Lower leg skin (tissue), 4 donors: ENCODE data around the gene BTNL8. TPM values are rescaled to one million over a fixed set of nuclear protein-coding genes. Genes with fewer than 3 reads are reported as not detected.

Source experiments
- DNase-seq, 2 donors: peaks; one replicate each; pipeline ENCODE4 v3.0.0-alpha.2; 2019; ENCODE audit warnings: low spot score in 2 of 2
- H3K4me3 ChIP-seq: fragments of 200-600 bp; sonication (generic); 2 replicates; pipeline ENCODE4 v1.5.1; 2017; ENCODE audit warnings: mild to moderate bottlenecking, low read depth; ENCODE audit not compliant: poor library complexity, severe bottlenecking
- CTCF ChIP-seq, 3 donors: fragments of 450-650 bp; IDR thresholded peaks; one replicate each; pipeline ENCODE4 v1.5.1; 2016; ENCODE audit warnings: antibody characterized with exemption in 3 of 3, mild to moderate bottlenecking in 3 of 3, moderate library complexity in 2 of 3
- POLR2A ChIP-seq, 2 donors: fragments of 450-650 bp; IDR thresholded peaks; one replicate each; pipeline ENCODE4 v1.6.1; 2016 to 2017; ENCODE audit warnings: antibody characterized with exemption in 2 of 2, mild to moderate bottlenecking in 1 of 2, moderate library complexity in 1 of 2
- WGBS, 2 donors: methylation state at CpG; one replicate each; pipeline ENCODE4 v1.1.5; 2018; 5-methylcytosine and 5-hydroxymethylcytosine counted together
- intact Hi-C: fragments of 100-400 bp; cut with DNase I; formaldehyde crosslinking; loops from one replicate; pipeline ENCODE4 v1.15.0; 2023; ENCODE audit warnings: low total_unique reads
- total RNA-seq, 4 donors: library from RNA; depleted of rRNA; stranded (reverse); fragments of >200 nt; gene quantifications; one replicate each; pipeline ENCODE4 v1.1.0, GENCODE V29; 2016

The BTNL8 gene
- total RNA-seq, 4 donors from 2014 or later, result 0.26 to 0.44 TPM; not detected in 2

GRCh38 chr5:180922932-180923331 lies 24.0 kb downstream of the BTNL8 start:
- no peak overlapping the region for H3K4me3 ChIP-seq
- no peak for DNase-seq
- 49 to 91% methylated on average over 1 of the region's 1 CpG for WGBS, 2 donors
- TF ChIP-seq POLR2A (IDR thresholded peaks at IDR 0.05) (no peak), CTCF (IDR thresholded peaks at IDR 0.05) (no peak)
- intact Hi-C loops, result no loop called here

- no peak overlapping the region for H3K4me3 ChIP-seq
- no peak for DNase-seq
- no peak for TF ChIP-seq CTCF (IDR thresholded peaks at IDR 0.05)
- no peak for TF ChIP-seq POLR2A (IDR thresholded peaks at IDR 0.05)
- intact Hi-C loops, result no loop called here
These were observed 33.7 kb downstream of the BTNL8 start for GRCh38 chr5:180932660-180933059.

- H3K4me3 ChIP-seq, result no peak overlapping the region
- TF ChIP-seq CTCF (IDR thresholded peaks at IDR 0.05) (no peak), POLR2A (IDR thresholded peaks at IDR 0.05) (no peak)
- WGBS, 2 donors, result 76 to 86% methylated on average over 4 of the region's 4 CpGs
- intact Hi-C loops, result no loop called here
- no peak for DNase-seq
These were observed 36.2 kb downstream of the BTNL8 start for GRCh38 chr5:180935203-180935602.

- no peak for TF ChIP-seq CTCF (IDR thresholded peaks at IDR 0.05)
- TF ChIP-seq POLR2A (IDR thresholded peaks at IDR 0.05), result no peak
- no peak for DNase-seq
- 82 to 86% methylated on average over 6 of the region's 6 CpGs for WGBS, 2 donors
- intact Hi-C loops, result no loop called here
- H3K4me3 ChIP-seq, result no peak overlapping the region
These were observed 39.3 kb downstream of the BTNL8 start for GRCh38 chr5:180938294-180938693.

- TF ChIP-seq CTCF (IDR thresholded peaks at IDR 0.05) (no peak), POLR2A (IDR thresholded peaks at IDR 0.05) (no peak)
- DNase-seq, result no peak
- intact Hi-C loops, result no loop called here
- H3K4me3 ChIP-seq, result no peak overlapping the region
- 58 to 59% methylated on average over 4 to 6 of the region's 6 CpGs for WGBS, 2 donors
These were observed 51.5 kb downstream of the BTNL8 start for GRCh38 chr5:180950291-180950949.

GRCh38 chr5:180959661-180960060 lies 60.7 kb downstream of the BTNL8 start:
- no peak overlapping the region for H3K4me3 ChIP-seq
- WGBS, 2 donors, result 68% methylated on average over 4 of the region's 5 CpGs; no CpG with 5 or more reads in 1 of the 2 donors
- TF ChIP-seq CTCF (IDR thresholded peaks at IDR 0.05), result no peak
- no peak for TF ChIP-seq POLR2A (IDR thresholded peaks at IDR 0.05)
- intact Hi-C loops, result no loop called here
- no peak for DNase-seq
